Measurements from ENCODE around the gene ZMYND11.

The ZMYND11 gene

GRCh38 chr10:230758-231157 is 95.5 kb downstream of the ZMYND11 start:
- no peak for DNase-seq (ENCODE audit: low read depth, low spot score)
- peak; percentile 17 for TF ChIP-seq CTCF (IDR thresholded peaks at IDR 0.05; ENCODE audit: insufficient read depth, low read length, missing control alignments)
- POLR2A ChIA-PET, result no interaction called here
- H3K4me3 ChIP-seq (ENCODE audit: low read depth, low read length), result no peak overlapping the region
- CTCF ChIA-PET, result interaction anchor here (0.6 to 3.2 kb wide), 7 partner anchors 10 to 25 kb away, joined by 3 to 11 read pairs (median 3); no protein-coding TSS in a partner anchor

DNA sequence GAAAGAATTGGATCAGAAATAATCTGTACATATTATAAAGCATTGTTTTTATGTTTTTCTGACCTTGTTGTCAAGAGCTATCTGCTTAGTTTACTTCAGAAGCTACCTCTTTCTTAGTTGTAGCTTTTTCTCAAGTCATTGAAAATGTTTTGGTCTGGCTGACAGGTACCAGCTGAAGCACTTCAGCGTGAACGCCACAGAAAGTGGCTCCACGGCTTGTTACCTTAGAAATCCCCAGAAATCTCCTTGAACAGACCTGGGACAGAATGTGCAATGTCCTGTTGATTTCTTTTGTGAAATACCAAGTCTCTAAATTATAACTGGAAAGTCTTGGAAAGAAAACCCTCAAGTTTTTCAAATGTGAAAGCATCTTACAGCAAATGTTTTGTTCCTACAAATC is 96.8 kb downstream of the ZMYND11 start:
- ChIA-PET POLR2A (no interaction called here), CTCF (interaction anchor here (2.5 to 3.2 kb wide), 2 partner anchors 16 to 21 kb away, joined by 6 to 11 read pairs; no protein-coding TSS in a partner anchor)
- TF ChIP-seq CTCF (IDR thresholded peaks at IDR 0.05; ENCODE audit: insufficient read depth, low read length, missing control alignments), result no peak
- no peak overlapping the region for H3K4me3 ChIP-seq (ENCODE audit: low read depth, low read length)
- DNase-seq (ENCODE audit: low read depth, low spot score), result no peak

- ChIA-PET POLR2A (no interaction called here), CTCF (no interaction called here)
- no peak overlapping the region for H3K4me3 ChIP-seq (ENCODE audit: low read depth, low read length)
- no peak for DNase-seq (ENCODE audit: low read depth, low spot score)
- TF ChIP-seq CTCF (IDR thresholded peaks at IDR 0.05; ENCODE audit: insufficient read depth, low read length, missing control alignments), result no peak
Measured at GRCh38 chr10:232878-233277, 97.6 kb downstream of the ZMYND11 start.

- H3K4me3 ChIP-seq (ENCODE audit: low read depth, low read length), result no peak overlapping the region
- TF ChIP-seq CTCF (IDR thresholded peaks at IDR 0.05; ENCODE audit: insufficient read depth, low read length, missing control alignments), result no peak
- DNase-seq (ENCODE audit: low read depth, low spot score), result no peak
- POLR2A ChIA-PET, result no interaction called here
- CTCF ChIA-PET, result interaction anchor here (0.6 kb wide), 1 partner anchor 12 kb away, joined by 3 read pairs; no protein-coding TSS in a partner anchor
Measured at GRCh38 chr10:234708-235406, 99.6 kb downstream of the ZMYND11 start.

- CTCF ChIA-PET, result no interaction called here
- TF ChIP-seq CTCF (IDR thresholded peaks at IDR 0.05; ENCODE audit: insufficient read depth, low read length, missing control alignments), result no peak
- POLR2A ChIA-PET, result no interaction called here
- no peak for DNase-seq (ENCODE audit: low read depth, low spot score)
- H3K4me3 ChIP-seq (ENCODE audit: low read depth, low read length), result no peak overlapping the region
Measured at GRCh38 chr10:235915-236314, 100.7 kb downstream of the ZMYND11 start.

DNA sequence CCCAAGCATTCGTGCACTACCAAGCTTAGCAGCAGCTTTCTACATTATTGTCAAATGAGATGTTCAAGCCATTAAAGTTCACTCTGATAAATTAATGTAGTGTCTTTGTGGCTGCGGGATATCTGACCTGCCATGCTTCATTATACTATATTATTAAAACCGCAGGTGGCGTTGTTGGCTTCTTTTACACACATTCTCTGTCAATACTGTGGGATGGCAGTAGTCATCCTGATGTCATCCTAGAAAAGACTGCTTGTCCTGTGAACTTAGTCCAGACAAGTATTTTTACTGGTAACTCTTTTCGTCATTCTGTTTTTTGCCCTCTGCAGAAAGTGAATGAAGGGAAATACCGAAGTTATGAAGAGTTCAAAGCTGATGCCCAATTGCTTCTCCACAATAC is 103.9 kb downstream of the ZMYND11 start:
- no peak overlapping the region for H3K4me3 ChIP-seq (ENCODE audit: low read depth, low read length)
- ChIA-PET CTCF (no interaction called here), POLR2A (no interaction called here)
- no peak for TF ChIP-seq CTCF (IDR thresholded peaks at IDR 0.05; ENCODE audit: insufficient read depth, low read length, missing control alignments)
- no peak for DNase-seq (ENCODE audit: low read depth, low spot score)

Data from AG04449 (cell line).